HEK293 (cell line): Measurements from ENCODE around the gene RHBDL3.
A peak's percentile ranks its signal among the peaks of the same experiment; 100 is the strongest.

Experiments
- BCL11A ChIP-seq: fragments of 450-650 bp; formaldehyde crosslinking; IDR thresholded peaks from 2 replicates; pipeline ENCODE4 v1.5.1; 2016; ENCODE audit warnings: low read depth, missing biosample characterization, missing genetic modification characterization
- BCL11B ChIP-seq: fragments of 450-650 bp; formaldehyde crosslinking; IDR thresholded peaks from 2 replicates; pipeline ENCODE4 v1.5.1; 2016; ENCODE audit warnings: low read depth, missing biosample characterization, missing genetic modification characterization
- GLIS2 ChIP-seq: fragments of 450-650 bp; formaldehyde crosslinking; IDR thresholded peaks from 2 replicates; pipeline ENCODE4 v1.5.1; 2016; ENCODE audit warnings: missing biosample characterization, missing genetic modification characterization
- HOXA7 ChIP-seq: sonication (generic); formaldehyde crosslinking; IDR thresholded peaks from 2 replicates; pipeline ENCODE4 v1.8.1; 2022; ENCODE audit warnings: missing genetic modification reagents, borderline replicate concordance
- KLF7 ChIP-seq: fragments of 450-650 bp; formaldehyde crosslinking; IDR thresholded peaks from 2 replicates; pipeline ENCODE4 v1.5.1; 2016; ENCODE audit warnings: missing biosample characterization, missing genetic modification characterization, borderline replicate concordance
- KLF8 ChIP-seq: fragments of 450-650 bp; formaldehyde crosslinking; IDR thresholded peaks from 2 replicates; pipeline ENCODE4 v1.5.1; 2016; ENCODE audit warnings: missing biosample characterization, missing genetic modification characterization
- OSR2 ChIP-seq: fragments of 450-650 bp; formaldehyde crosslinking; IDR thresholded peaks from 2 replicates; pipeline ENCODE4 v1.5.1; 2016; ENCODE audit warnings: missing biosample characterization, missing genetic modification characterization
- SALL2 ChIP-seq: fragments of 450-650 bp; formaldehyde crosslinking; IDR thresholded peaks from 2 replicates; pipeline ENCODE4 v1.5.0; 2017; ENCODE audit warnings: missing biosample characterization, mild to moderate bottlenecking, missing genetic modification characterization, borderline replicate concordance
- SP2 ChIP-seq: fragments of 450-650 bp; formaldehyde crosslinking; IDR thresholded peaks from 2 replicates; pipeline ENCODE4 v1.5.1; 2016; ENCODE audit warnings: missing biosample characterization, missing genetic modification characterization
- ZBTB8A ChIP-seq: fragments of 450-650 bp; formaldehyde crosslinking; IDR thresholded peaks from 2 replicates; pipeline ENCODE4 v1.5.1; 2016; ENCODE audit warnings: missing biosample characterization, missing genetic modification characterization
- ZFP37 ChIP-seq: fragments of 450-650 bp; formaldehyde crosslinking; IDR thresholded peaks from 2 replicates; pipeline ENCODE4 v1.5.1; 2016; ENCODE audit warnings: missing biosample characterization, missing genetic modification characterization
- ZNF121 ChIP-seq: fragments of 450-650 bp; formaldehyde crosslinking; IDR thresholded peaks from 2 replicates; pipeline ENCODE4 v1.5.1; 2016; ENCODE audit warnings: missing biosample characterization, missing genetic modification characterization
- ZNF140 ChIP-seq: fragments of 450-650 bp; formaldehyde crosslinking; IDR thresholded peaks from 2 replicates; pipeline ENCODE4 v1.5.1; 2016; ENCODE audit warnings: missing biosample characterization, missing genetic modification characterization
- ZNF184 ChIP-seq: fragments of 450-650 bp; IDR thresholded peaks from 2 replicates; pipeline ENCODE4 v1.5.1; 2018; ENCODE audit warnings: missing biosample characterization, mild to moderate bottlenecking, missing genetic modification characterization
- ZNF19 ChIP-seq: fragments of 450-650 bp; formaldehyde crosslinking; IDR thresholded peaks from 2 replicates; pipeline ENCODE4; 2016; ENCODE audit warnings: missing biosample characterization, missing genetic modification characterization, low read depth
- ZNF223 ChIP-seq: fragments of 450-650 bp; formaldehyde crosslinking; IDR thresholded peaks from 2 replicates; pipeline ENCODE4 v1.5.1; 2016; ENCODE audit warnings: missing biosample characterization, missing genetic modification characterization
- ZNF274 ChIP-seq, 2 experiments: fragments of 200-500 bp in 1 of 2; fragments of 450-650 bp in 1 of 2; sonication (Bioruptor generic) in 1 of 2; formaldehyde crosslinking in 1 of 2; IDR thresholded peaks; 2 replicates each; pipeline versions ENCODE4 v1.5.1 to v1.6.1; 2014 to 2016; ENCODE audit warnings: borderline replicate concordance in 1 of 2, inconsistent platforms in 1 of 2, low read length in 1 of 2, missing biosample characterization in 1 of 2, missing genetic modification characterization in 1 of 2
- ZNF311 ChIP-seq: fragments of 450-650 bp; formaldehyde crosslinking; IDR thresholded peaks from 2 replicates; pipeline ENCODE4 v1.5.1; 2017; ENCODE audit warnings: missing biosample characterization, missing genetic modification characterization, borderline replicate concordance
- ZNF350 ChIP-seq: fragments of 450-650 bp; formaldehyde crosslinking; IDR thresholded peaks from 2 replicates; pipeline ENCODE4 v1.5.0; 2017; ENCODE audit warnings: missing biosample characterization, mild to moderate bottlenecking, missing genetic modification characterization
- ZNF416 ChIP-seq: fragments of 450-650 bp; formaldehyde crosslinking; IDR thresholded peaks from 2 replicates; pipeline ENCODE4 v1.5.1; 2016; ENCODE audit warnings: missing biosample characterization, missing genetic modification characterization
- ZNF426 ChIP-seq: fragments of 450-650 bp; formaldehyde crosslinking; IDR thresholded peaks from 2 replicates; pipeline ENCODE4 v1.5.1; 2017; ENCODE audit warnings: missing biosample characterization, missing genetic modification characterization, mild to moderate bottlenecking, inconsistent platforms, moderate library complexity
- ZNF433 ChIP-seq: fragments of 450-650 bp; formaldehyde crosslinking; IDR thresholded peaks from 2 replicates; pipeline ENCODE4 v1.5.1; 2016; ENCODE audit warnings: missing biosample characterization, missing genetic modification characterization, low read depth
- ZNF501 ChIP-seq: fragments of 450-650 bp; formaldehyde crosslinking; IDR thresholded peaks from 2 replicates; pipeline ENCODE4 v1.5.1; 2016; ENCODE audit warnings: missing biosample characterization, missing genetic modification characterization
- ZNF521 ChIP-seq: fragments of 450-650 bp; formaldehyde crosslinking; IDR thresholded peaks from 2 replicates; pipeline ENCODE4 v1.5.1; 2017; ENCODE audit warnings: missing biosample characterization, mild to moderate bottlenecking, missing genetic modification characterization
- ZNF548 ChIP-seq: fragments of 450-650 bp; formaldehyde crosslinking; IDR thresholded peaks from 2 replicates; pipeline ENCODE4 v1.5.1; 2016; ENCODE audit warnings: missing biosample characterization, missing genetic modification characterization
- ZNF621 ChIP-seq: fragments of 450-650 bp; formaldehyde crosslinking; IDR thresholded peaks from 2 replicates; pipeline ENCODE4 v1.5.1; 2017; ENCODE audit warnings: missing biosample characterization, missing genetic modification characterization
- ZNF624 ChIP-seq: fragments of 450-650 bp; formaldehyde crosslinking; IDR thresholded peaks from 2 replicates; pipeline ENCODE4 v1.5.1; 2017; ENCODE audit warnings: missing biosample characterization, missing genetic modification characterization
- ZNF626 ChIP-seq: fragments of 450-650 bp; sonication (Bioruptor Pico); formaldehyde crosslinking; IDR thresholded peaks from 2 replicates; pipeline ENCODE4 v1.5.1; 2018; ENCODE audit warnings: missing biosample characterization, missing genetic modification characterization, inconsistent platforms
- ZNF677 ChIP-seq: fragments of 450-650 bp; IDR thresholded peaks from 2 replicates; pipeline ENCODE4 v1.5.0; 2018; ENCODE audit warnings: missing biosample characterization, mild to moderate bottlenecking, missing genetic modification characterization, moderate library complexity
- ZNF830 ChIP-seq: fragments of 450-650 bp; IDR thresholded peaks from 2 replicates; pipeline ENCODE4 v1.5.0; 2018; ENCODE audit warnings: missing biosample characterization, missing genetic modification characterization, low read depth, mild to moderate bottlenecking, moderate library complexity
- TF ChIP-seq, protein P1 (sequence below): fragments of 450-650 bp; formaldehyde crosslinking; IDR thresholded peaks from 2 replicates; pipeline ENCODE4 v1.5.1; 2016; ENCODE audit warnings: missing biosample characterization, missing genetic modification characterization, borderline replicate concordance
- TF ChIP-seq, protein P2 (sequence below): fragments of 450-650 bp; formaldehyde crosslinking; IDR thresholded peaks from 2 replicates; pipeline ENCODE4 v1.5.1; 2016; ENCODE audit warnings: missing biosample characterization, missing genetic modification characterization
- TF ChIP-seq, protein P3 (sequence below): fragments of 450-650 bp; formaldehyde crosslinking; IDR thresholded peaks from 2 replicates; pipeline ENCODE4 v1.5.1; 2016; ENCODE audit warnings: missing biosample characterization, missing genetic modification characterization

RHBDL3 gene

DNA sequence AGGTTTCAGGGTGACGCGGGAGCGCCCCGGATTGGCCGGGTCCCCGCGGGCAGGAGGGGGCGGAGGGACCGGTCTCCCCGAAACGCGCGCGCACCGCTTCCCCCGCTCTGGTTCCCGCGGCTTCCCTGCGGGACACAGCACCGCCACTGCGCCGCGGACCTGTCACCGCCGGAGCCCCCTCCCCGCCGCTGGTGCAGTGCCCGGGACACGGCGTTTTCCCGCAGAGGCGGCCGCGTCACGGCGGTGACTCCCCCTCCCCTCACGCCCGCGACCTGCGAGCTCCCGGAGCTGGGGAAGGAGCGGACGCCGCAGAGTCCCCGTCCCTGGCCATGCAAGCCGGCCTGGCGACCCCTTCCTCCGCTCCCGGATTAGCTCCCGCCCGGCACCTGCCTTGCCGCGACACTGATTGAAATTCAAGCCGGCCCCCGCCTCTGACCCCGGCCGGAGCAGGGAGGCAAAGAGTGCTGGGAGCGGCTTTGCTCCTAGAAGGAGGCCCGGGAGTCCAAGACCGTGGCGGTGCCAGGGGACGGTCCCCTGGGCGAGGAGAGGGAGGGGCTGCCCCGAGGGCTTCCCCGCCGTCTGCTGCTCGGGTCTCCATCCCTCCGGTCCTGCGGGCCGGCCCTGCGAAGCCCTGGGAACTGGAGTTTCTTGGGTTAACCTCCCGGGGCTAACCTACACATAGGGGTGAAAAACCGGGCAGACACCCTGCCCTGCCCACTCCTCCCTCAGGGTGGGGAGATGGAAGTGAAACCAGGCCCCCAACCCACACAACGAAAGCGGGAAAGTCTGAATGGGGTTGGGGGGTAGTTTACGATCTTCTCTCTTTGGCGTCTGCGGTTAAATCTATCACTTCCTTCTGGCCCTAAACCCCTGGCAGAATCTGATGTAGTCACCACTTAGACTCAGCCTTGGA, 1.0 kb downstream of the RHBDL3 start (continued):
- TF ChIP-seq, protein P1, sequence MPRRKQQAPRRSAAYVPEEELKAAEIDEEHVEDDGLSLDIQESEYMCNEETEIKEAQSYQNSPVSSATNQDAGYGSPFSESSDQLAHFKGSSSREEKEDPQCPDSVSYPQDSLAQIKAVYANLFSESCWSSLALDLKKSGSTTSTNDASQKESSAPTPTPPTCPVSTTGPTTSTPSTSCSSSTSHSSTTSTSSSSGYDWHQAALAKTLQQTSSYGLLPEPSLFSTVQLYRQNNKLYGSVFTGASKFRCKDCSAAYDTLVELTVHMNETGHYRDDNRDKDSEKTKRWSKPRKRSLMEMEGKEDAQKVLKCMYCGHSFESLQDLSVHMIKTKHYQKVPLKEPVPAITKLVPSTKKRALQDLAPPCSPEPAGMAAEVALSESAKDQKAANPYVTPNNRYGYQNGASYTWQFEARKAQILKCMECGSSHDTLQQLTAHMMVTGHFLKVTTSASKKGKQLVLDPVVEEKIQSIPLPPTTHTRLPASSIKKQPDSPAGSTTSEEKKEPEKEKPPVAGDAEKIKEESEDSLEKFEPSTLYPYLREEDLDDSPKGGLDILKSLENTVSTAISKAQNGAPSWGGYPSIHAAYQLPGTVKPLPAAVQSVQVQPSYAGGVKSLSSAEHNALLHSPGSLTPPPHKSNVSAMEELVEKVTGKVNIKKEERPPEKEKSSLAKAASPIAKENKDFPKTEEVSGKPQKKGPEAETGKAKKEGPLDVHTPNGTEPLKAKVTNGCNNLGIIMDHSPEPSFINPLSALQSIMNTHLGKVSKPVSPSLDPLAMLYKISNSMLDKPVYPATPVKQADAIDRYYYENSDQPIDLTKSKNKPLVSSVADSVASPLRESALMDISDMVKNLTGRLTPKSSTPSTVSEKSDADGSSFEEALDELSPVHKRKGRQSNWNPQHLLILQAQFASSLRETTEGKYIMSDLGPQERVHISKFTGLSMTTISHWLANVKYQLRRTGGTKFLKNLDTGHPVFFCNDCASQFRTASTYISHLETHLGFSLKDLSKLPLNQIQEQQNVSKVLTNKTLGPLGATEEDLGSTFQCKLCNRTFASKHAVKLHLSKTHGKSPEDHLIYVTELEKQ (tag by site-specific recombination), result no peak
- TF ChIP-seq HOXA7 (CRISPR knock-in tag) (no peak), ZNF624 (tag by site-specific recombination) (no peak), ZNF19 (tag by site-specific recombination) (no peak), ZNF626 (tag by site-specific recombination) (no peak), SP2 (tag by site-specific recombination) (0 out of 2 replicates have a peak, but pooled peaks have one; percentile 7), ZNF121 (no peak), ZNF621 (tag by site-specific recombination) (no peak), KLF8 (tag by site-specific recombination) (peak; percentile 38; the same call in 1 of the 2 replicates), GLIS2 (tag by site-specific recombination) (peak; percentile 77), ZFP37 (tag by site-specific recombination) (no peak), ZNF184 (tag by site-specific recombination) (no peak), ZNF521 (tag by site-specific recombination) (no peak), ZBTB8A (tag by site-specific recombination) (peak; percentile 28; the same call in 1 of the 2 replicates), ZNF433 (no peak), BCL11A (tag by site-specific recombination) (0 out of 2 replicates have a peak, but pooled peaks have one; percentile 3), SALL2 (tag by site-specific recombination) (no peak), ZNF416 (tag by site-specific recombination) (no peak), ZNF501 (tag by site-specific recombination) (peak; percentile 41; the same call in 1 of the 2 replicates), OSR2 (tag by site-specific recombination) (no peak), ZNF223 (tag by site-specific recombination) (no peak), ZNF140 (tag by site-specific recombination) (no peak), ZNF677 (no peak), ZNF830 (tag by site-specific recombination) (no peak), ZNF350 (tag by site-specific recombination) (no peak), ZNF311 (tag by site-specific recombination) (no peak), BCL11B (tag by site-specific recombination) (peak; percentile 28; the same call in 1 of the 2 replicates), ZNF274 (IDR thresholded peaks at IDR 0.05; ENCODE audit: low read length) (no peak), ZNF274 (tag by site-specific recombination; IDR thresholded peaks at IDR 0.05; ENCODE audit: borderline replicate concordance) (no peak), ZNF426 (tag by site-specific recombination) (no peak), KLF7 (tag by site-specific recombination) (no peak), ZNF548 (no peak)
- TF ChIP-seq, protein P2, sequence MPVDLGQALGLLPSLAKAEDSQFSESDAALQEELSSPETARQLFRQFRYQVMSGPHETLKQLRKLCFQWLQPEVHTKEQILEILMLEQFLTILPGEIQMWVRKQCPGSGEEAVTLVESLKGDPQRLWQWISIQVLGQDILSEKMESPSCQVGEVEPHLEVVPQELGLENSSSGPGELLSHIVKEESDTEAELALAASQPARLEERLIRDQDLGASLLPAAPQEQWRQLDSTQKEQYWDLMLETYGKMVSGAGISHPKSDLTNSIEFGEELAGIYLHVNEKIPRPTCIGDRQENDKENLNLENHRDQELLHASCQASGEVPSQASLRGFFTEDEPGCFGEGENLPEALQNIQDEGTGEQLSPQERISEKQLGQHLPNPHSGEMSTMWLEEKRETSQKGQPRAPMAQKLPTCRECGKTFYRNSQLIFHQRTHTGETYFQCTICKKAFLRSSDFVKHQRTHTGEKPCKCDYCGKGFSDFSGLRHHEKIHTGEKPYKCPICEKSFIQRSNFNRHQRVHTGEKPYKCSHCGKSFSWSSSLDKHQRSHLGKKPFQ (tag by site-specific recombination), result no peak
- TF ChIP-seq, protein P3, sequence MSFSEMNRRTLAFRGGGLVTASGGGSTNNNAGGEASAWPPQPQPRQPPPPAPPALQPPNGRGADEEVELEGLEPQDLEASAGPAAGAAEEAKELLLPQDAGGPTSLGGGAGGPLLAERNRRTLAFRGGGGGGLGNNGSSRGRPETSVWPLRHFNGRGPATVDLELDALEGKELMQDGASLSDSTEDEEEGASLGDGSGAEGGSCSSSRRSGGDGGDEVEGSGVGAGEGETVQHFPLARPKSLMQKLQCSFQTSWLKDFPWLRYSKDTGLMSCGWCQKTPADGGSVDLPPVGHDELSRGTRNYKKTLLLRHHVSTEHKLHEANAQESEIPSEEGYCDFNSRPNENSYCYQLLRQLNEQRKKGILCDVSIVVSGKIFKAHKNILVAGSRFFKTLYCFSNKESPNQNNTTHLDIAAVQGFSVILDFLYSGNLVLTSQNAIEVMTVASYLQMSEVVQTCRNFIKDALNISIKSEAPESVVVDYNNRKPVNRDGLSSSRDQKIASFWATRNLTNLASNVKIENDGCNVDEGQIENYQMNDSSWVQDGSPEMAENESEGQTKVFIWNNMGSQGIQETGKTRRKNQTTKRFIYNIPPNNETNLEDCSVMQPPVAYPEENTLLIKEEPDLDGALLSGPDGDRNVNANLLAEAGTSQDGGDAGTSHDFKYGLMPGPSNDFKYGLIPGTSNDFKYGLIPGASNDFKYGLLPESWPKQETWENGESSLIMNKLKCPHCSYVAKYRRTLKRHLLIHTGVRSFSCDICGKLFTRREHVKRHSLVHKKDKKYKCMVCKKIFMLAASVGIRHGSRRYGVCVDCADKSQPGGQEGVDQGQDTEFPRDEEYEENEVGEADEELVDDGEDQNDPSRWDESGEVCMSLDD (tag by site-specific recombination), result peak; percentile 46; the same call in 1 of the 2 replicates
